Measurements from ENCODE around the gene RHEX. TPM values are rescaled to one million over a fixed set of nuclear protein-coding genes. Genes with fewer than 3 reads are reported as not detected.

The RHEX gene
- total RNA-seq, 6 donors from 2014 or later = 1.4 to 19.0 (median 6.8) TPM; not detected in 1

- ATAC-seq (ENCODE audit: low FRiP score in 2 of 2) (no peak), DNase-seq (no peak)
- no peak overlapping the region for H3K27ac ChIP-seq
- H3K27me3 ChIP-seq = no peaks in the 10 kb centered on the region
- no peaks in the 10 kb centered on the region for H3K4me1 ChIP-seq
- WGBS, 2 donors = 66 to 79% methylated on average over 2 of the region's 2 CpGs
- TF ChIP-seq POLR2A (IDR thresholded peaks at IDR 0.05) (no peak), EP300 (IDR thresholded peaks at IDR 0.05) (no peak), POLR2AphosphoS5 (IDR thresholded peaks at IDR 0.05) (no peak), CTCF (IDR thresholded peaks at IDR 0.05) (no peak)
- no peaks in the 10 kb centered on the region for H3K36me3 ChIP-seq
- no peaks in the 10 kb centered on the region for H3K9me3 ChIP-seq
- H3K4me3 ChIP-seq = no peak overlapping the region
These were observed 91.6 kb downstream of the RHEX start for GRCh38 chr1:206144605-206145004.

- ATAC-seq (ENCODE audit: low FRiP score in 2 of 2) (no peak), DNase-seq (no peak)
- 69 to 71% methylated on average over 3 of the region's 3 CpGs for WGBS, 2 donors
These were observed 92.9 kb downstream of the RHEX start for GRCh38 chr1:206145771-206146290.

More at GRCh38 chr1:206145771-206146290, 92.9 kb downstream of the RHEX start:
- no peaks in the 10 kb centered on the region for H3K9me3 ChIP-seq
- no peaks in the 10 kb centered on the region for H3K36me3 ChIP-seq
- TF ChIP-seq POLR2A (IDR thresholded peaks at IDR 0.05) (no peak), EP300 (IDR thresholded peaks at IDR 0.05) (no peak), POLR2AphosphoS5 (IDR thresholded peaks at IDR 0.05) (no peak), CTCF (IDR thresholded peaks at IDR 0.05) (no peak)
- H3K4me3 ChIP-seq = no peak overlapping the region
- no peaks in the 10 kb centered on the region for H3K27me3 ChIP-seq
- H3K27ac ChIP-seq = no peak overlapping the region
- H3K4me1 ChIP-seq = no peaks in the 10 kb centered on the region

Small RNA genes within 50 kb of the gene (small RNA-seq; reads per million reads assigned to genes)
- gene RF00271 = 0 reads per million in 4 donors

Other genes with a start within 250 kb of the RHEX start
- gene SLC41A1, start 240.0 kb upstream of the RHEX start, total RNA-seq = 10 to 100 TPM; 17.8 to 35.1 (median 27.3) TPM
- gene PM20D1, start 203.0 kb upstream of the RHEX start, total RNA-seq = under 1 TPM in 2 of 6 donors, not detected in 4; 0.34 to 0.47 TPM
- gene SLC26A9, start 109.7 kb upstream of the RHEX start, total RNA-seq = 10 to 100 TPM; 10.6 to 31.9 (median 20.9) TPM
- 10 to 100 TPM in 2 of 6 donors, 1 to 10 TPM in 4; 2.6 to 27.5 (median 9.1) TPM for gene RAB7B, start 49.8 kb upstream of the RHEX start, total RNA-seq
- 100 to 1,000 TPM in 3 of 6 donors, 10 to 100 TPM in 3; 34.6 to 132 (median 106) TPM for gene CTSE, start 29.3 kb upstream of the RHEX start, total RNA-seq
- not detected for gene AVPR1B, start 64.2 kb downstream of the RHEX start, total RNA-seq
- gene FAM72A, start 149.7 kb downstream of the RHEX start, total RNA-seq = 1 to 10 TPM in 3 of 6 donors, under 1 TPM in 2, not detected in 1; 0.89 to 6.6 (median 3.3) TPM
- gene SRGAP2, start 150.4 kb downstream of the RHEX start, total RNA-seq = 100 to 1,000 TPM in 2 of 6 donors, 10 to 100 TPM in 4; 43.8 to 111 (median 66.2) TPM

Measured in upper lobe of left lung (tissue), 6 donors.